SIG-M5 treated with dmso at 0.1 percent for 504 hours (cell line): ENCODE measurements around the gene CANT1.
A peak's percentile ranks its signal among the peaks of the same experiment; 100 is the strongest.

ENCODE experiments used
- DNase-seq: peaks from one replicate; lab custom pipeline; 2025; ENCODE audit not compliant: unreplicated experiment; lab: John Stamatoyannopoulos, UW

Gene CANT1

DNA sequence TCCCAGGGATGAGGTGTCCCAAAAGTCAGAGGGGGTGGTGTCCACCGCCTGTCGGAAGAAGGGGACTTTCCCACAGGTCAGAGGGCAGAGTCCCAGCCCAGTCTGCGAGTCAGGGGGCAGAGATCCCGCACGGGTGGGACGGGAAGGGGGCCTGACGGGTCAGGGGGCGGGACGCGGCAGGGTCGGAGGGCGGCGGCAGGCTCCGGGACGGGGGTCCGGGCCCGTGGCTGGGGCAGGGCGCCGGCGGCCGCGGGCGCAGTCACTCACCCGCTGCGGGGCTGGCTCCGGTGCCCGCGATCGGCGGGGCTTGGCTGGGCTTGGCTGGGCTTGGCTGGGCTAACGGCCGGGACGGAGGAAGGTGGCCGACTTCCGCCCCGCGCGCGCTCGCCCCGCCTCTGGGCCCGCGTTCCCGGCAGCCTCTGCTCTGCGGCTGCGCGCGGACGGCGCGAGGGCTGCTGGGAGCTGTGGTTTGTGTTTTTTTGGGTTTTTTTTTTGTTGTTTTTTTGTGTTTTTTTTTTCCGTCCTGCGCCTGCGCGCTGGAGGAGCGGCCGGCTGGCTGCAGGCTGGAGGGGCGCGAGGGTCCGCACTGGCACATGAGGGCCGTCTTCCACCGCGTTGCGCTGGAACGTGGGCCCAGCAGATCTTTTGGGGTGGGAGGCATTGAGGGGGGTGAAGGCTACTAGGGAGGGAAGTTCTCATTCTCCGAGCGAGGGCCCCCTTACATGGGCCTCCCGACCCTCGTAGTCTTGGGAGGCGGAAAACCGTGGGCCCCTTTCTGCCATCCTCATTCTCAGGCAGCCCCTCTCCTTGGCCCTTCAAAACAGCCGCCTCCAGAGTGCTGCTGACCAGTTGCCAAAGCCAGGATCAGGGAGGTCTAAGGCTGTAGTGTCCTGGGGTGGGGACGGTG lies at the start of gene CANT1:
Gene CANT1, minus strand, starts transcription at position 368 of the 907 bp plus-strand sequence. CDS start 12,142 bp downstream, outside the sequence.
- peak; percentile 84 for DNase-seq

DNA sequence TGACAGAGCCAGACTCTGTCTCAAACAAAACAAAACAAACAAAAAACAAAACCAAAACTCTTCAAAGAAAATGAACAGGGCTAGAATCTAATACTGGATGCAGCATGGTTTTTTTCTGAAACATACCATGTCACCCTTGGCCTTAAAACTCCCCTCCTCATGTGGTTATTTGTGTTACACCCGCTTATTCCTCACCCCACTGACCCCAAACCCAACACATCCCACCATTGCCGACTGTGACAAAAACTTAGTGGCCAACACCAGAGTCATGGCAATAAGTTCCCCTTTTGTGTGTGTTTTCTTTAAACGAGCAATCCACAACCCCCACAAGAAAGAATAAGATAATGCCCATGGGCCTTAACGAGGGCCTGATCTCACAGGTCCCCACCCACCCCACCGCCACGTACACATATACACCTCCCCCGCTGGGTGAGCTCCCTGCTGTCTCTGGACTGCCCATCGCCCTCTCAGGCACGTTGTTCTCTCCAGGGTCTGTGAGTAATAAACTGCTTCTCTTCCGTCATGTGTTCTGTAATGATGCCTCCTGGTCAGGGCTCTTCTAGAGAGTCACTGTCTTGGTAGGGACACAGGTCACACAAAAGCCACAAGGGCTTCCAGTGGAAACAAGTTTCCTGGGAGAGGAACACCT lies 48.3 kb upstream of the CANT1 start:
- no peak for DNase-seq

DNA sequence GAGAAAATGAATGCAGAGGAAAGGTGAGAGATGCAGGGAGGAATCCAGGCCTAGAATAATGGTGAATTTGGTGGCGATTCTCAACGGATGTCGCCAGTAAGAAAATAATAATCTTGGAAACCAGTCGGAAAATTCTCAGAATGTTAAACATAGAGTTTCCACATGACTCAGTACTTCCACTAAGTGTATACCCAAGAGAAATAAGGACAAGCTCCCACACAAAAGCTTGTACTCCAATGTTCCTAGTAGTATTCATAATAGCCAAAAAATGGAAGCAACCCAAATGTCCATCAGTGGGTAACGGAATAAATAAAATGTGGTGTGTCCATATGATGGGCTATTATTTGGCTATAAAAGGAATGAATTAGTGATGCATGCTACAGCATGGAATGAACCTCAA lies 45.6 kb upstream of the CANT1 start:
- no peak for DNase-seq

DNA sequence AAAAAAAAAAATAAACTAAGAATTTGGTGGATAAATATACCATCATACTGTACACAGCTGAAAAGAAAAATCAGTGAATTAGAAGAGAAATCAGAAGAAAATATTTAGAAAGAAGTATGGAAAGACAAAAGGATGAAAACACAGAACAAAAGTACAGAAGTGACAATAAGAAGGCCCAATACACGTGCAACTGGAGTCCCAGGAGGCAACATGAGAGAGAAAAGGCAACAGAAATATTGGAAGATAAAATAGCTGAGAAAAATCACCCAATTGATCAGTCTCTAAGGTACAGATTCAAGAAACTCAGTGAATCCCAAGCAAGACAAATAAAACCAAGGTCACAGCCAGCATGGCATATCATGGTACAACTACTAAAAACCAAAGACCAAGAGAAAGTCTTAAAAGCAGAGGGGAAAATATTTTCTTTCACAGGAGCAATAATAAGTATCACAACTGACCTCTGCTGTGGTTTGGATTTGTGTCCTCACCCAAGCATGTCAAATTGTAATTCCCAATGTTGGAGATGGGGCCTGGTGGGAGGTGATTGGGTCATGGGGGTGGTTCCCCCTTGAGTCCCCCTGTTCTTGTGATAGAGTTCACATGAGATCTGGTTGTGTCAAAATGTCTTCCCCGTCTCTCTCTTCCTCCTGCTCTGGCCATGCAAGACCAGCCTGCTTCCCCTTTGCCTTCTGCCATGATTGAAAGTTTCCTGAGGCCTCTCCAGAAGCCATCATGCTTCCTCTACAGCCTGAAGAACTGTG lies 44.8 kb upstream of the CANT1 start:
- DNase-seq = no peak

DNA sequence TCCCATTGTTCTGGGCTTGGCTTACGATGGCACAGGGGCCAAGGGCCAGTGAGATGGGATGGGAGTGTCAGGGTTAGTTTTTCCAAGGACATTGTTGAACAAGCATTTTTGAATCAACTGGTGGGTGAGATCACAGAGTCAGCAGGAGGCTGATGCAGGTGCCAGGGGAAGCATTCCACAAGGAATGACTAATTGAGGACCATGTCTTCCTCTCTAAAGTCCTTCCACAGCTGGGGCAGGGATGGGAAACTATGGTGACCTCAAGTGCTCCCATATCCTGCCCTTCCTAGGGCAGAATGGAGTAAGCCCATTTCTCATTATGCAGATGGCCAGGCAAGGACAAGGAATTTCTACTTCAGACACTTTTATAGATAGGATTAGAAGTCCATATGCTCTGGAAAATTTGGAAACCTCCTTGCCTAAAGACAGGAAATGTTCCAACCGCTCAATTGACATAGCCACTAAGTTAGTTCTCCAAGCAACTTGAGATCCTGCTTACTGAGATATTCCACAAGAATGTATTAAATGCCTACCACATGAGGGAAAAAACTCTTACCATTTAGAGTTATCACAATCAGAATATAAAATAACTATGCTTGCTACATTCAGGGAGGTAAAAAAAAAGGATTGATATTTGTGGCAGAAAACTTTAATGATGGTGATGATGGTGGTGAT lies 43.8 kb upstream of the CANT1 start:
- no peak for DNase-seq

DNA sequence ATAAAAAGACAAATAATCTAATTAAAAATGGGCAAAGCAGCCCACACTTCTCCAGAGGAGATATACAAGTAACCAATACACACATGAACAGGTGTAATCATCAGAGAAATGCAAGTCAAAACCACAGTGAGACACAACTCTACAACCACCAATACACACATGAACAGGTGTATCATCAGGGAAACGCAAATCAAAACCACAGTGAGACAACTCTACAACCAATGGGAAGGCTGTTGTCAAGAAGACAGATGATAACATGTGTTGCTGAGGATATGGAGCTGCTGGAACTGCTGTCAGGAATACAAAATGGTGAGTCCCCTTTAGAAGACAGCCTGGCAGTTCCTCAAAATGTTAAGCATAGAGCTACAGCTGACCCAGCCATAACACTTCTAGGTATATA lies 42.6 kb upstream of the CANT1 start:
- no peak for DNase-seq

DNA sequence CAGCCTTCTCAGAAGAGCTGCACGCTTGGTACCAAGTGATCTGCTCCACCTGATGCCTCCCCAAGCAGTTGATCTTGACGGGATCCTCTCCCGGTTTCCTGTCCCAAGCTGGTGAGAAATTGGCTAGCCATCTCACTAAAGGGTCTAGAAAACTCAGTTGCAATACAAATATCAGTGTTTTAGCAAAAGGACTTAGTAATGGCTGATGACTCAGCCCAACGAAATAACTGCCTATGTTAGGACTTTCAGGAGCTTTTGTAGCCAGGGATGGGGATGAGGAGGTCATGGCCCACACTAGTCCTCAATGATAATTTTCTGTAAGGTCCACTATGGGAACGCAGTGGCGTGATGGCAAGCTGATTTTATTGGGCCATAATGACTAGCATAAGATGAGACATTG lies 41.7 kb upstream of the CANT1 start:
- DNase-seq = no peak

DNA sequence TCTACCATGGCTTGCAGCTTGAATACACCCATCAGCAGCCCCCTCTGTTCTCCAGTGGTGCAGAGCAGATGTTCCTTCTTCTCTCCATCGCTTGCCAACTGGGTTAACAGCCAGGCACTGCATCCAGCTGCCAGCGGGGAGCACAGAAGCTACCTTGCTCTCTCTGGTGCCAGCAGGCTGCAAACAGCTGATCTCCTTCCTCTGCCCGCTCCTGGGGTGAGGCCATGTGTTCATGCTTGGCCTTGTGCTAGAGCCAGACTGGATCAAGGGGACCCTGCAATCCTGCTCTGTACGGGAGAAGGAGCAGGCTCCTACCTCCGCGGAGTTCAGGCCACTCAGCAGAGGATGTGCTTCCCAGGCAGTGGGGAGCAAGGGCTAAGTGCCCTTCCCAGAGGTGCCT lies 41.0 kb upstream of the CANT1 start:
- no peak for DNase-seq

DNA sequence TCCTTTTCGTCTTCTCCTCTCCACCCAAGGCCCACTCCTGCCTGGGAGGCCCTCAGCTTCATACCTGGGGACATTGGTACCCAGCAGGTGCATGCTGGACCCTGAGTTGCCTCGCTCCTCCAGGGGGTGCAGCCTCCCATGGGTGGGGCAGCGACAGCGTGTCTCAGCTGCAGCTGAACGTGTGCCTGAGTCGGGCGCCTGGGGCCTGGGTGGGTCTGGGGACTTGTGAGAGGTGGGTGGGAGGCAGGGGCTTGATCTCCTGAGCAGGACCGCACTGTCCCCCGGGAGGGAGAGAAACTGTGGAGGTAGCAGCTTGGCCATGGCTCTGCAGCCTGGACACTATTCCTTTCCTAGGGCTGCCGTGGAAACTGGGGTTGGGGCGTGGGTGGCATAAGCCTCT lies 40.3 kb upstream of the CANT1 start:
- no peak for DNase-seq

DNA sequence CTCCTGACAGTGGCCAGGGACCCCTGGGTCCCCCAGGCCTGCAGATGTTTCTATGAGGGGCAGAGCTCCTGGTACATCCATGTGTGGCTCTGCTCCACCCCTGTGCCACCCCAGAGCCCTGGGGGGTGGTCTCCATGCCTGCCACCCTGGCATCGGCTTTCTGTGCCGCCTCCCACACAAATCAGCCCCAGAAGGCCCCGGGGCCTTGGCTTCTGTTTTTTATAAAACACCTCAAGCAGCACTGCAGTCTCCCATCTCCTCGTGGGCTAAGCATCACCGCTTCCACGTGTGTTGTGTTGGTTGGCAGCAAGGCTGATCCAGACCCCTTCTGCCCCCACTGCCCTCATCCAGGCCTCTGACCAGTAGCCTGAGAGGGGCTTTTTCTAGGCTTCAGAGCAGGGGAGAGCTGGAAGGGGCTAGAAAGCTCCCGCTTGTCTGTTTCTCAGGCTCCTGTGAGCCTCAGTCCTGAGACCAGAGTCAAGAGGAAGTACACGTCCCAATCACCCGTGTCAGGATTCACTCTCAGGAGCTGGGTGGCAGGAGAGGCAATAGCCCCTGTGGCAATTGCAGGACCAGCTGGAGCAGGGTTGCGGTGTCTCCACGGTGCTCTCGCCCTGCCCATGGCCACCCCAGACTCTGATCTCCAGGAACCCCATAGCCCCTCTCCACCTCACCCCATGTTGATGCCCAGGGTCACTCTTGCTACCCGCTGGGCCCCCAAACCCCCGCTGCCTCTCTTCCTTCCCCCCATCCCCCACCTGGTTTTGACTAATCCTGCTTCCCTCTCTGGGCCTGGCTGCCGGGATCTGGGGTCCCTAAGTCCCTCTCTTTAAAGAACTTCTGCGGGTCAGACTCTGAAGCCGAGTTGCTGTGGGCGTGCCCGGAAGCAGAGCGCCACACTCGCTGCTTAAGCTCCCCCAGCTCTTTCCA lies 39.5 kb upstream of the CANT1 start:
- DNase-seq = no peak

DNA sequence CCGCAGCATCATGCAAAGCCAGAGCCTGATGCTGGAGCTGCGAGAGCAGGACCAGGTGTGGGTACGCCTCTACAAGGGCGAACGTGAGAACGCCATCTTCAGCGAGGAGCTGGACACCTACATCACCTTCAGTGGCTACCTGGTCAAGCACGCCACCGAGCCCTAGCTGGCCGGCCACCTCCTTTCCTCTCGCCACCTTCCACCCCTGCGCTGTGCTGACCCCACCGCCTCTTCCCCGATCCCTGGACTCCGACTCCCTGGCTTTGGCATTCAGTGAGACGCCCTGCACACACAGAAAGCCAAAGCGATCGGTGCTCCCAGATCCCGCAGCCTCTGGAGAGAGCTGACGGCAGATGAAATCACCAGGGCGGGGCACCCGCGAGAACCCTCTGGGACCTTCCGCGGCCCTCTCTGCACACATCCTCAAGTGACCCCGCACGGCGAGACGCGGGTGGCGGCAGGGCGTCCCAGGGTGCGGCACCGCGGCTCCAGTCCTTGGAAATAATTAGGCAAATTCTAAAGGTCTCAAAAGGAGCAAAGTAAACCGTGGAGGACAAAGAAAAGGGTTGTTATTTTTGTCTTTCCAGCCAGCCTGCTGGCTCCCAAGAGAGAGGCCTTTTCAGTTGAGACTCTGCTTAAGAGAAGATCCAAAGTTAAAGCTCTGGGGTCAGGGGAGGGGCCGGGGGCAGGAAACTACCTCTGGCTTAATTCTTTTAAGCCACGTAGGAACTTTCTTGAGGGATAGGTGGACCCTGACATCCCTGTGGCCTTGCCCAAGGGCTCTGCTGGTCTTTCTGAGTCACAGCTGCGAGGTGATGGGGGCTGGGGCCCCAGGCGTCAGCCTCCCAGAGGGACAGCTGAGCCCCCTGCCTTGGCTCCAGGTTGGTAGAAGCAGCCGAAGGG lies 38.6 kb upstream of the CANT1 start:
- DNase-seq = no peak

DNA sequence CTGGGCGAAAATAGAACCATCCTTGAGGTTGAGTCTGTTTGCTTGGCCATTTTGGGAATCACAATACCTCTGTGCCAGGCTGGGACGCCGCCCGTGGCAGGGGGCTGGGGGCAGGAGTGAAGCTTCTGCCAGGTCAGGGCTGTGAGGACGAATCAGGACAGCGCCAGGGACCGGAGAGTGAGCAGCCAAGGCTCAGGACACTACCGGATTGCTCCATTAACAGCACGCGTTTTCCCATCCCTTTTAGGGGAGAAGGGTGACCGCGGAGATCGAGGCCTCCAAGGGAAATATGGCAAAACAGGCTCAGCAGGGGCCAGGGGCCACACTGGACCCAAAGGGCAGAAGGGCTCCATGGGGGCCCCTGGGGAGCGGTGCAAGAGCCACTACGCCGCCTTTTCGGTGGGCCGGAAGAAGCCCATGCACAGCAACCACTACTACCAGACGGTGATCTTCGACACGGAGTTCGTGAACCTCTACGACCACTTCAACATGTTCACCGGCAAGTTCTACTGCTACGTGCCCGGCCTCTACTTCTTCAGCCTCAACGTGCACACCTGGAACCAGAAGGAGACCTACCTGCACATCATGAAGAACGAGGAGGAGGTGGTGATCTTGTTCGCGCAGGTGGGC lies 37.8 kb upstream of the CANT1 start:
- no peak for DNase-seq

DNA sequence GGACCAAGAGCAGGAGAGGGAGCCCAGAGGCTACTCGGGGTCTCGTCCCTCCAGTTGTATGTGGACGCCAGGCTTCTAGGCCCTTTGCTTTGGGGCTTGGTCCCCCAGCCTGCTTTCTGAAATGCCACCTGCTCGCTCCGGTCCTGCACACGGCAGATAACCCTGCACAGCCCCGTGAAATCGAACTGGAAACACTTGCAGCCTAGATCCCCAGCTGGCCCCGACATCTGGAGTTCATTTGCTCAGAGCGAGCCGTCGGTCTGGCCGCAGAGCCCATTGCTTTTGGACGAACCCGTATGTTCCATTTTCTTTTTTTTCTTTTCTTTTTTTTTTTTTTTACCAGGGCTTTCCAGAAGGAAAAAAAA lies 37.3 kb upstream of the CANT1 start:
- no peak for DNase-seq

DNA sequence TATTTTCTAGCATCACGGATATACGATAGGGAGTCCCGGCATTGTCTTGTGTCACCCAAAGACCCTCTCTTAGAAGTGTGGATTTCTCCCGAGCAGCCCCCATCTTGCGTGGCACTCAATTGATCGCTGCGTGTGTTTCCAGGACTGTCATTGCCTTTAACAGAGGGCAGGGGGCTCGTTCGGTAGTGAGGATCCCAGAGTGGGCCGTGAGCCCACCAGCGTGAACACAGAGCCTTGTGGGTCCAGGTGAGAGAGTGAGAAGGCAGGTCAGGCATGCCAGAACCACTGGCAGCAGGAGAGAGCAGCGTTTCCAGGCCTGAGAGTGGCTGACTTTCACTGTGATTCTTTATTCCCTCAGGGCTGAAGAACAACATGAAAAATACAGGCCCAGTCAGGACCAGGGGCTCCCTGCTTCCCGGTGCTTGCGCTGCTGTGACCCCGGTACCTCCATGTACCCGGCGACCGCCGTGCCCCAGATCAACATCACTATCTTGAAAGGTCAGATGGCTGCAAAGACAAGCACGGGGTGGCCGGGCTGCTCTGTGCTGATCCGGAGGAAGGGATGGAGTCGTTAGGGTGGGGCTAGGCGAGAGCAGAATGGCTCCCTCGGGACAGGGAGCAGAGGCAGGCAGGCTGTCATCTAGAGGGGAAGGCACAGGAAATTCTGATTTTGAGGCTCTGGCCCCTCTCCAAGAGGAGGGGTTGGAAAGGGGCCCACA lies 36.8 kb upstream of the CANT1 start:
- DNase-seq = no peak

DNA sequence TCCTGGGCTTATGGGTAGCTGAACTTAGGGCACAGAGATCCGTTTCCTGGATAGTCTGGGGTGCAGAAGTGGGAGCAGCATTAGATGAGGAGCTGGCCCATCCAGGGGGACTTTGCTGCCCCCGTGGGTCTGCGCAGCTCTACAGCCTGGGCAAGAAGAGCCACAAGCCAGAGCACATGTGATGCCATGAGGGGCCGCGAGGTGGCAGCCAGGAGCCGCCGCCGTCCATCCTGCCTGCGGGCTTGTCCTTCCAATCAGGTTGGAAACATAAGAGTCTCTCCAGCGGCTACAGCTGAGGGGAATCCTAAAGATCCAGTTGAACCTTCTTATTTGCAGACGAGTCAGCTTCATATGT lies 36.3 kb upstream of the CANT1 start:
- peak; percentile 44 for DNase-seq

DNA sequence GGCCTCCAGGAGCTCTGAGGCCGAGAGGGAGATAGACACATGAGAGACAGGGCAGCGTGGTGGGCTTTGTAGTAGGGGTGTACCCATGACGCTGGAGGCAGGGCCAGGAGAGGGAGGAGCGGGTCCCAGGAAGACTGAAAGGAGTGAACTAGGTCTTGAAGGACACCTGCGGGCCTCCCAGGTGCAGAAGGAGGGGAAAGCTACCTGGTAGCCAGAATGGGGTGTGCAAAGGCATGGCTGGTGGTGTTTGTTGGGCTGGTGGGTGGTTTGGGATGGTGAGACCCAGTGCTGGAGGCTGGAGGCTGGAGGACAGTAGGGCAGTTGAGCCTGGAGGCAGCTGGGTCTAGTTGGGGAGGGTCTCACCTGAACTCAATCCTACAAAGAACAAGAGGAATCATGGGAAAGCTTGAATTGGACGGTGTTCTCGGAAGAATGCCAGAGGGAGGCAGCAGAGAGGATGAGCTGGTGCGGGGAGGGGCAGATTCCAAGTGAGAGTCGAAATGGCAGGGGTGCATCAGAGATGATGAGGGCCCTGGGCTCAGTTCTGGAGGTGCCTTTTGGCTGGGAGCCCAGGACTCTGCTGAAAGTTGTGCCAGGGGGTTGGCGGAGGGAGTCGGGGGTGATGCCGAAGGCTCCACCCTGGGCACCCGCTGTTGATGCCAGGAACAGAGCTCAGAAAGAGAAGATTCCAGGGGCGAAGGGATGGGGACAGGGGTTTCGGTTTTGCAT lies 35.6 kb upstream of the CANT1 start:
- DNase-seq = no peak

DNA sequence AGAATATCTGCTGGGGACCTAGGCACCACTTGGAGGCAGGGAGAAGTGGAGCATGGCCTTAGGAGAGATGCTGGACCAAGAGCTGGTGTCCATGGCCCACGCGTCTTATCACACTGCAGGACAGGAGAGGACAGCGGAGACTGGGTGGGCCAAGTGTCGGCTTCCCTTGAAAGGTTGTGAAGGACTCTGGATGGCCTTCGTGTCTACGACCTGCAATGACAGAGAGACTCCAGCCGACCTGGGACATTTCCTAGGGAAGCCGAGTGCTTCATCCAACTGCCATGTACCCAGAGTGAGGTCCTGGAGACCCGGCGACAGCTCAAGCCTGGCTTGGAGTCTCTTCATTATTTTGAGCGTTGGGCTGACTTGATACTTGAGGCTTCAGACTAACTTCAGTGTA lies 34.9 kb upstream of the CANT1 start:
- no peak for DNase-seq

DNA sequence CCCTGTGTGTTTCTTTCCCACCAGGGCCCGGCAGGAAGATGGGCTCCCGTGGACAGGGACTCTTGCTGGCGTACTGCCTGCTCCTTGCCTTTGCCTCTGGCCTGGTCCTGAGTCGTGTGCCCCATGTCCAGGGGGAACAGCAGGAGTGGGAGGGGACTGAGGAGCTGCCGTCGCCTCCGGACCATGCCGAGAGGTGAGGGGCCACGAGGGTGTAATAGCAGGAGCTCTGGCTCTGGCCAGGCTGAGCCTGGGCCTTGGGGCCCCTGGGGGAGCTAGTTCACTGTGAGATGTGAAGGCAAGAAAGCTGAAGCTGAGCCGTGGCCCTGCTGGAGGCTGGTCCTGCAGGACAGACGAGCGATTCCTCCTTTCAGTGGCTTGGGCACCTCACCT lies 34.4 kb upstream of the CANT1 start:
- no peak for DNase-seq
